ENCODE measurements around the gene TBR1.

Gene TBR1

DNA sequence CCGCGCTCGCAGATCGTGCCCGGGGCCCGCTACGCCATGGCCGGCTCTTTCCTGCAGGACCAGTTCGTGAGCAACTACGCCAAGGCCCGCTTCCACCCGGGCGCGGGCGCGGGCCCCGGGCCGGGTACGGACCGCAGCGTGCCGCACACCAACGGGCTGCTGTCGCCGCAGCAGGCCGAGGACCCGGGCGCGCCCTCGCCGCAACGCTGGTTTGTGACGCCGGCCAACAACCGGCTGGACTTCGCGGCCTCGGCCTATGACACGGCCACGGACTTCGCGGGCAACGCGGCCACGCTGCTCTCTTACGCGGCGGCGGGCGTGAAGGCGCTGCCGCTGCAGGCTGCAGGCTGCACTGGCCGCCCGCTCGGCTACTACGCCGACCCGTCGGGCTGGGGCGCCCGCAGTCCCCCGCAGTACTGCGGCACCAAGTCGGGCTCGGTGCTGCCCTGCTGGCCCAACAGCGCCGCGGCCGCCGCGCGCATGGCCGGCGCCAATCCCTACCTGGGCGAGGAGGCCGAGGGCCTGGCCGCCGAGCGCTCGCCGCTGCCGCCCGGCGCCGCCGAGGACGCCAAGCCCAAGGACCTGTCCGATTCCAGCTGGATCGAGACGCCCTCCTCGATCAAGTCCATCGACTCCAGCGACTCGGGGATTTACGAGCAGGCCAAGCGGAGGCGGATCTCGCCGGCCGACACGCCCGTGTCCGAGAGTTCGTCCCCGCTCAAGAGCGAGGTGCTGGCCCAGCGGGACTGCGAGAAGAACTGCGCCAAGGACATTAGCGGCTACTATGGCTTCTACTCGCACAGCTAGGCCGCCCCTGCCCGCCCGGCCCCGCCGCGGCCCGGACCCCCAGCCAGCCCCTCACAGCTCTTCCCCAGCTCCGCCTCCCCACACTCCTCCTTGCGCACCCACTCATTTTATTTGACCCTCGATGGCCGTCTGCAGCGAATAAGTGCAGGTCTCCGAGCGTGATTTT lies 7.6 kb downstream of the TBR1 start:
- no peak overlapping the region for H3K27ac ChIP-seq (ENCODE audit: low read depth, low read length, poor library complexity, severe bottlenecking)
- H3K36me3 ChIP-seq (ENCODE audit: insufficient read depth, low read length): no peaks in the 10 kb centered on the region
- no peaks in the 10 kb centered on the region for H3K79me2 ChIP-seq (ENCODE audit: insufficient read depth, low read length)
- no peaks in the 10 kb centered on the region for H4K20me1 ChIP-seq (ENCODE audit: insufficient read depth, low read length)
- H3K27me3 ChIP-seq (ENCODE audit: insufficient read depth, low read length): no peaks in the 10 kb centered on the region
- no peak overlapping the region for H3K9ac ChIP-seq (ENCODE audit: low read length)
- H3K4me1 ChIP-seq (ENCODE audit: insufficient read depth, low read length, severe bottlenecking): peaks cover 2% of the 10 kb centered on the region
- H3K4me2 ChIP-seq (ENCODE audit: low read length): no peak overlapping the region
- H2AFZ ChIP-seq (ENCODE audit: low read length): no peak overlapping the region
- TF ChIP-seq, protein P1, sequence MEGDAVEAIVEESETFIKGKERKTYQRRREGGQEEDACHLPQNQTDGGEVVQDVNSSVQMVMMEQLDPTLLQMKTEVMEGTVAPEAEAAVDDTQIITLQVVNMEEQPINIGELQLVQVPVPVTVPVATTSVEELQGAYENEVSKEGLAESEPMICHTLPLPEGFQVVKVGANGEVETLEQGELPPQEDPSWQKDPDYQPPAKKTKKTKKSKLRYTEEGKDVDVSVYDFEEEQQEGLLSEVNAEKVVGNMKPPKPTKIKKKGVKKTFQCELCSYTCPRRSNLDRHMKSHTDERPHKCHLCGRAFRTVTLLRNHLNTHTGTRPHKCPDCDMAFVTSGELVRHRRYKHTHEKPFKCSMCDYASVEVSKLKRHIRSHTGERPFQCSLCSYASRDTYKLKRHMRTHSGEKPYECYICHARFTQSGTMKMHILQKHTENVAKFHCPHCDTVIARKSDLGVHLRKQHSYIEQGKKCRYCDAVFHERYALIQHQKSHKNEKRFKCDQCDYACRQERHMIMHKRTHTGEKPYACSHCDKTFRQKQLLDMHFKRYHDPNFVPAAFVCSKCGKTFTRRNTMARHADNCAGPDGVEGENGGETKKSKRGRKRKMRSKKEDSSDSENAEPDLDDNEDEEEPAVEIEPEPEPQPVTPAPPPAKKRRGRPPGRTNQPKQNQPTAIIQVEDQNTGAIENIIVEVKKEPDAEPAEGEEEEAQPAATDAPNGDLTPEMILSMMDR (IDR thresholded peaks at IDR 0.05; ENCODE audit: low read length): no peak
- no peak for TF ChIP-seq EZH2 (IDR thresholded peaks at IDR 0.05; ENCODE audit: borderline replicate concordance, low read length)
- H3K4me3 ChIP-seq (ENCODE audit: low read depth, low read length, poor library complexity, severe bottlenecking): no peak overlapping the region
- no peaks in the 10 kb centered on the region for H3K9me2 ChIP-seq (ENCODE audit: low read depth, low read length)
- H3K9me3 ChIP-seq (ENCODE audit: low read length): no peaks in the 10 kb centered on the region
- H3F3A ChIP-seq (ENCODE audit: insufficient read depth, low read length): no peaks in the 10 kb centered on the region

DNA sequence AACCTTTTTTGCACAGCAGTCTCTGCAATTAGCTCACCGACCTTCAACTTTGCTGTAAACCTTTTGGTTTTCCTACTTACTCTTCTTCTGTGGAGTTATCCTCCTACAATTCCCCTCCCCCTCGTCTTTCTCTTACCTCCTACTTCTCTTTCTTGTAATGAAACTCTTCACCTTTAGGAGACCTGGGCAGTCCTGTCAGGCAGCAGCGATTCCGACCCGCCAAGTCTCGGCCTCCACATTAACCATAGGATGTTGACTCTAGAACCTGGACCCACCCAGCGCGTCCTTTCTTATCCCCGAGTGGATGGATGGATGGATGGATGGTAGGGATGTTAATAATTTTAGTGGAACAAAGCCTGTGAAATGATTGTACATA lies 8.3 kb downstream of the TBR1 start:
- H2AFZ ChIP-seq (ENCODE audit: low read length): no peak overlapping the region
- no peak overlapping the region for H3K4me3 ChIP-seq (ENCODE audit: low read depth, low read length, poor library complexity, severe bottlenecking)
- no peak overlapping the region for H3K4me2 ChIP-seq (ENCODE audit: low read length)
- TF ChIP-seq, protein P1 (IDR thresholded peaks at IDR 0.05; ENCODE audit: low read length): no peak
- no peak for TF ChIP-seq EZH2 (IDR thresholded peaks at IDR 0.05; ENCODE audit: borderline replicate concordance, low read length)
- no peak overlapping the region for H3K9ac ChIP-seq (ENCODE audit: low read length)
- H3K79me2 ChIP-seq (ENCODE audit: insufficient read depth, low read length): no peaks in the 10 kb centered on the region
- H3K9me3 ChIP-seq (ENCODE audit: low read length): no peaks in the 10 kb centered on the region
- H3K27me3 ChIP-seq (ENCODE audit: insufficient read depth, low read length): no peaks in the 10 kb centered on the region
- H4K20me1 ChIP-seq (ENCODE audit: insufficient read depth, low read length): no peaks in the 10 kb centered on the region
- H3K36me3 ChIP-seq (ENCODE audit: insufficient read depth, low read length): no peaks in the 10 kb centered on the region
- no peak overlapping the region for H3K27ac ChIP-seq (ENCODE audit: low read depth, low read length, poor library complexity, severe bottlenecking)
- peaks cover 2% of the 10 kb centered on the region for H3K4me1 ChIP-seq (ENCODE audit: insufficient read depth, low read length, severe bottlenecking)
- H3K9me2 ChIP-seq (ENCODE audit: low read depth, low read length): no peaks in the 10 kb centered on the region
- no peaks in the 10 kb centered on the region for H3F3A ChIP-seq (ENCODE audit: insufficient read depth, low read length)

DNA sequence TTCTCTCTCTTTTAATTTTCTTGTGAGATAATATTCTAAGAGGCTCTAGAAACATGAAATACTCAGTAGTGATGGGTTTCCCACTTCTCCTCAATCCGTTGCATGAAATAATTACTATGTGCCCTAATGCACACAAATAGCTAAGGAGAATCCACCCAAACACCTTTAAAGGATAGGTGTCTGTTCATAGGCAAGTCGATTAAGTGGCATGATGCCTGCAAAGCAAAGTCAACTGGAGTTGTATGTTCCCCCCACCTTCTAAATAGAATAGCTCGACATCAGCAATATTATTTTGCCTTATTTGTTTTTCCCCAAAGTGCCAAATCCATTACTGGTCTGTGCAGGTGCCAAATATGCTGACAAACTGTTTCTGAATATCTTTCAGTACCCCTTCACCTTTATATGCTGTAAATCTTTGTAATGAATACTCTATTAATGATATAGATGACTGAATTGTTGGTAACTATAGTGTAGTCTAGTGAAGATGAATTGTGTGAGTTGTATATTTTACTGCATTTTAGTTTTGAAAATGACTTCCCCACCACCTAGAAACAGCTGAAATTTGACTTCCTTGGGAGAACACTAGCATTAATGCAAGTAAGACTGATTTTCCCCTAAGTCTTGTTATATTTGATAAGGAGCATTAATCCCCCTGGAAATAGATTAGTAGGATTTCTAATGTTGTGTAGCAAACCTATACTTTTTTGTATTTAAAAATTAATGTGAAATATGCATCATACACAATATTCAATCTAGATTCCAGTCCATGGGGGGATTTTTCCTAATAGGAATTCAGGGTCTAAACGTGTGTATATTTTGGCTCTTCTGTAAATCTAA lies 9.0 kb downstream of the TBR1 start:
- Histone ChIP-seq H3K4me2 (ENCODE audit: low read length) (no peak overlapping the region), H3K27ac (ENCODE audit: low read depth, low read length, poor library complexity, severe bottlenecking) (no peak overlapping the region), H3K9me3 (ENCODE audit: low read length) (no peaks in the 10 kb centered on the region), H3K9me2 (ENCODE audit: low read depth, low read length) (no peaks in the 10 kb centered on the region), H2AFZ (ENCODE audit: low read length) (no peak overlapping the region), H4K20me1 (ENCODE audit: insufficient read depth, low read length) (no peaks in the 10 kb centered on the region), H3K4me3 (ENCODE audit: low read depth, low read length, poor library complexity, severe bottlenecking) (no peak overlapping the region), H3K4me1 (ENCODE audit: insufficient read depth, low read length, severe bottlenecking) (peaks cover 2% of the 10 kb centered on the region), H3K36me3 (ENCODE audit: insufficient read depth, low read length) (no peaks in the 10 kb centered on the region), H3K27me3 (ENCODE audit: insufficient read depth, low read length) (no peaks in the 10 kb centered on the region), H3K9ac (ENCODE audit: low read length) (no peak overlapping the region), H3F3A (ENCODE audit: insufficient read depth, low read length) (no peaks in the 10 kb centered on the region), H3K79me2 (ENCODE audit: insufficient read depth, low read length) (no peaks in the 10 kb centered on the region)
- TF ChIP-seq, protein P1 (IDR thresholded peaks at IDR 0.05; ENCODE audit: low read length): no peak
- TF ChIP-seq EZH2 (IDR thresholded peaks at IDR 0.05; ENCODE audit: borderline replicate concordance, low read length): no peak
